ENCODE results near the gene CXCR5. TPM values are rescaled to one million over a fixed set of nuclear protein-coding genes. Genes with fewer than 3 reads are reported as not detected.

CXCR5 gene
- total RNA-seq, 1 donor from 2014 or later = 0.59 TPM

- intact Hi-C loops (cut with micrococcal nuclease) = loop anchor here (1.0 kb wide), 1 partner anchor 10 kb away; no protein-coding TSS in a partner anchor
Observed at GRCh38 chr11:118923721-118924587, 40.3 kb downstream of the CXCR5 start.

- intact Hi-C loops (cut with micrococcal nuclease) = loop anchor here (1.0 to 5.0 kb wide), 4 partner anchors 11 to 488 kb away; partner anchors contain the start of genes DPAGT1 and KMT2A
Observed at GRCh38 chr11:118924591-118925585, 41.2 kb downstream of the CXCR5 start.

GRCh38 chr11:118927554-118928100 is 43.9 kb downstream of the CXCR5 start:
- intact Hi-C loops (cut with micrococcal nuclease) = loop anchor here (1.0 to 5.0 kb wide), 12 partner anchors 20 to 569 kb away; partner anchors contain the start of genes CENATAC, DPAGT1, HINFP and HYOU1

DNA sequence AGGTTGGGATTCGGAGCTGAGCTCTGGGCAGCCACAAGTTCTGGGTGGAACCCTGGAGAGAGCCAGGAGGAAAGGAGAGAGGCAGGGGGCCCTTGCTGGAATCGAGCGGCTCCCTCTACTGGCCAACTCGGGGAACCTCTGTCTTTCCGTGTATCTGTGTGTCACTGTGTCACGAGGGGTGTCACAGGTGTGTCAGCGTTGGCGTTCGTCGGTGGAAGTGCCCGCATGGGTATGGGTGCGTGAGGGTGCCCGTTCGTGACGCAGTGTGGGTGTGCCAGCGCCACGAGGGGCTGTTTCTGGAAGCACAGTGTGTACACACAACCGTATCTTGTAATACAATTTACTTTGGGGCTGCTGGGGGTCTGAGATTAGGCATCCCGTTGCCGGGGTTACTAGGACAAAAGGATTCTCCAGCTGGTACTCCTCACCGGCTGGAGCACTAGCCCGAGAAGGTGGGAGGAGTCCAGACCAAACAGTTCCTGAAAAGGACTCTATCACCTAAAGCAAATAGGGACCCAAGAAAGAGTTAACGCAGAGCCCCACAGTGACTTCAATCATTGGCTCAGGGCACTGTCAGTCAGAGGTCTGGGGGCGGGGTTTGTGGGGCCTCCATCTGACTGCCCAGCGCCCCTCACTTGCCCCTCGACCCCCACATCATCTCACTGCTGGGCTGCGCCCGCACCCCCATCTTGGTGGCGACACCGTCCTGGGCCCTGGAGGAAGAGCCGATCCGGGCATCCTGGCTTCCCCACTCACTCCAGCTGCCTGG is 44.6 kb downstream of the CXCR5 start:
- intact Hi-C loops (cut with micrococcal nuclease) = loop anchor here (1.0 to 5.0 kb wide), 12 partner anchors 21 to 569 kb away; partner anchors contain the start of genes CENATAC, DPAGT1, HINFP and HYOU1

DNA sequence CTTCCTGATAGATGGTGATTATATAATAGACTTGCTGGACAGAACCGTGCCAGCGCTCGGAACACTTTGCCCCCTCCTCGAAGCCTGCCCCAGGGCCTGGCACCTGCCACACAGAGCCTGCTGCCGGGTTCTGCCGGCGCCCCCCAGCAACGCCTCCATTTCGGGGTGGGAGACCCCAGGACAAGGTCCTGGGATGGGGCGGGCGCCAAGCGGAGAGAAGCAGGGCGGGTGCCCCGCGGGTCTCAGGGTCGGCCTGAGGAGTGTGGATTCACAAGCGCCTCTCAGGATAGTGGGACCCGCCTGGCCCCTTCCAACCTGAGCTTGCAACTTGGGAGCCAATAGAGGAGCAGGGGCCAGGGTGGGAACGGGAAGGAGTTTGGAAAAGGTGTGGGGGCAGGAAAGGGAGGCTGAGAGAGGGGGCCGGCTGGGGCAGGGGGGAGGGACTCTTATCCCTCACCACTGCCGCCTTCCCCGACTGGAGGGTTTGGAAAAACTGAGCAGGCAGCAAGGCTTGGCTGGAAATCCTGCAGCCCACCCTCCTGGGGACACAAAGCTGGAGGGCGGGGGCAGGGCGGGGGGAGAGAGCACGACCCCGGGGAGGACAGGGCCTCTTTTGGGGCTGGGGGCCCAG is 45.3 kb downstream of the CXCR5 start:
- intact Hi-C loops (cut with micrococcal nuclease) = loop anchor here (1.0 to 5.0 kb wide), 12 partner anchors 22 to 570 kb away; partner anchors contain the start of genes CENATAC, DPAGT1, HINFP and HYOU1

DNA sequence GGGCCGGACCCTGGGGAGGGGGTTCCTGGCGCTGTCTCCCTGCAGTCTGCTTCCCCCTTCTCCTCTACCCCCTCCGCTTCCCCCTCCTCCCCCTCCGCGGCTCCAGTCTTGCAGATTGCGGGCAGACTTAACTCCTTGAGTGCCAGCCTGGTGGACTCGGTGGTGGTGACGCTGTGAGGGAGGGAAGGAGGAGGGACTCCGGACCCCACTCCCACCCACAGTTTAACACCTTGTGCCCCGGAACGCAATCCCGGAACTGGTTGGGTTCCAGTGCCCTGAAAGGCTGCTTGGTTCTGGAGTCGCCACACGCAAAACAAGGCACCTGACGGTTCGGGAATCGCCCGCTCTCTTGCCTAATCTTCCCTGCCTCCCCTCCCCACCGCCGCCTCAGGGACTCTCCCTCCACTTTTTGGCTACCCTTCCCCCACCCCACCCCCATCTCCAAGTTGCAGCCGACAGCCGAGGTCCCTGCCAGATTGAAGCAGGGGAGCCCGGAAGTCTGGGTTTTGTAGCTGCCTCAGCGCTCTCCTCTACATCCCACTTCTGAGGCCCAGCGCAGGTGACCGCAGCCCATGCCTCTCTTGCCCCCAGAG is 45.9 kb downstream of the CXCR5 start:
- intact Hi-C loops (cut with micrococcal nuclease) = loop anchor here (1.0 to 5.0 kb wide), 12 partner anchors 11 to 571 kb away; partner anchors contain the start of genes DPAGT1, HYOU1, KMT2A and UBE4A

DNA sequence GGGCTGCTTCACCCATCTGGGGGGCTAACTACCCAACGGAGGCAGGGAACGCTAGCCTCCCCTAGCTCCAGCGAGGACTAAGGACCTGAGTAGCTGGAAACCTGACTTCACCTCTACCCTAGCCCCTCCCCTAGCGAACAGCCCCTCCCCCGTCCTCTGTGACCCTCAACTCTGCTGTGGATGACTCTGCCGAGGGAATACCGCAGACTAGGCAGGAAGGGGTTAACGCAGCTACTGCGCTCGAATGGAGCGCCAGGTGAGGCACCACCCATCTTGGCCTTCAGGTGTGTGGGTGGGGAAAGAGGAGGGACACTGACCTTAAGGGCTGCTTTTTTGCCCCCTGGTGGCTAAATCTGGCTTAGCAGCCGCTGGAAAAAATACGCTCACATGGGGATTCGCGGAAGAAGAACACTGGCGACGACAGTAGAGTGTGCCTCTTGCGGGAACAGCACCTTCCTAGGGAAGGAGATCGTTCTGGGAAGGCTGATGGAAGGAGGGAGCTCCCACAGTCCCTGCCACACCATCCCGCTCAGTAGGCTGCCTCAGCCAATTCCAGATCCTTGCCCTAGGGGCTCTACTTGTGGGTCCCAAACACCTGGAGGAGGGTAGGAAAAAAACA is 46.5 kb downstream of the CXCR5 start:
- intact Hi-C loops (cut with micrococcal nuclease) = loop anchor here (1.0 kb wide), 6 partner anchors 10 to 240 kb away; partner anchors contain the start of gene UPK2

- intact Hi-C loops (cut with micrococcal nuclease) = no loop called here
Observed at GRCh38 chr11:118931571-118931970, 47.9 kb downstream of the CXCR5 start.

DNA sequence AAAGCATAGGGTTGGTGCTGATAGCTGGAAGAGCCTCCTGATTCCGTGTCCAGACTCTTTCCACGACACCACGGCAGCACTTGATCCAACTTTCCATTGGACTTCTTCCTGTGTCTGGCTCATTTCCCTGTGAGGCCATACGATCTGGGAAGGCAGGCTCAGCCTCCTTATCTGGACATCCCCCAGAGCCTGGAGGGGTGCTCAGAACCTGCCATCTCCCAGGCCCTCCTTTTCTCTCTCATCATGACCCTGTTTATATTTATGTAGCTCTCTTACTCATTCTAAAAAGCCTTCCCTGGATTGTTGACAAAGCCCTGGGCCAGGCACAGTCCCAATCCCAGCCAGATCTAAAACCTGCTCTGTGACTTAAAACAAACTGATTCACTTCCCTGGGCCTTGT is 49.8 kb downstream of the CXCR5 start:
- intact Hi-C loops (cut with micrococcal nuclease) = no loop called here

DNA sequence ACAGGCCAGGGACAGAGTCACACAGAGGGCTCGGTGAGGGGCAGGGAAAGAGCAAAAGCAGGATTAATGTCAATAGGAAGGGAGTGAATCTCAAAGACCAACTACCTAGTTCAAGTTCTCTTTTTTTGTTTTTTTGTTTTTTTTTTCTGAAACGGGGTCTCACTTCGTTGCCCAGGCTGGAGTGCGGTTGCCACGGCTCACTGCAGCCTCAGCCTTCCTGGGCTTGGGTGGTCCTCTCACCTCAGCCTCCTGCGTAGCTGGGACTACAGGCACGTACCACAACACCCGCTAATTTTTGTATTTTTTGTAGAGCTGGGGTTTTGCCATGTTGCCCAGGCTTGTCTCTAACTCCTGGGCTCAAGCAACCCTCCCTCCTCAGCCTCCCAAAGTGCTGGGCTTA is 51.7 kb downstream of the CXCR5 start:
- intact Hi-C loops (cut with micrococcal nuclease) = no loop called here

DNA sequence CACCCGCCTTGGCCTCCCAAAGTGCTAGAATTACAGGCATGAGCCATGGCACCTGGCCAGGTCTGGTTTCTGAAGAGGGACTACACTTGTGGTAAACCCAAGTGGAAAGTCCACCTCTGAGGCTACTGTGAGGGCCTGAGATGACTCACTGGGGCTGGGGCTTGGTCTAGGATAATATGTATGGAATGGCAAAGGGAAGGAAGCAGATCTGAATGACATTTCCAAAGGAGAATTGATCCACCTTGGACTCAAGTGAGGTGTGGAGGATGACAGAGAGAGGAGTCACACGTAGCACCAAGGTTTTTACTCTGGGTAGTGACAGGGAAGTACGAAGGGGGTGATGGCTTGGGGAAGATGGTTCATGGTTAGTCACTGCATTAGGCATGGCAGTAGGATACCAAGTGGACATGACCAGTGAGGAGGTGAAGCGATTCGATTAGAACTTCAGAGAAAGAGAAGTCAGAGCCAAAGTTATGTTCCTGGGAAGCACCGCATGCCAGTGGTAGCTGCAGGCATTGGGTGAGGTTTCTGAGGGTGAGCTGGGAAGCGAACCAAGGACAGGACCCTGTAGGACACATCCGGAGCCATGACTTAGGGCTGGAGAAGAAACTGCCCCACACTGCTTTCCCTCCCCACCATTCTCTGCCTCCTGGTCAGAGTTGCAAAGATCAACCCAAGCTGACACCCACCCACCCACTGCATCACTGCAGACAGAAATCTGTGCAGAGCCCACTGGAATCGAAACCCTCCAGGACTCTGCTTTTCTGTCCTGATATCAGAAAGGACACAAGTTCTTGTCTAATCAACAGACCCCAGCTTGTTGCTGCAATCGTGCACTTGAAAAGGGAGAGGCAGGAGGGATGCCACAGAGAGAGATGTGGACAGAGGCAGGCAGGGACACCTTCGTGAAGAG is 55.1 kb downstream of the CXCR5 start:
- intact Hi-C loops (cut with micrococcal nuclease) = no loop called here

DNA sequence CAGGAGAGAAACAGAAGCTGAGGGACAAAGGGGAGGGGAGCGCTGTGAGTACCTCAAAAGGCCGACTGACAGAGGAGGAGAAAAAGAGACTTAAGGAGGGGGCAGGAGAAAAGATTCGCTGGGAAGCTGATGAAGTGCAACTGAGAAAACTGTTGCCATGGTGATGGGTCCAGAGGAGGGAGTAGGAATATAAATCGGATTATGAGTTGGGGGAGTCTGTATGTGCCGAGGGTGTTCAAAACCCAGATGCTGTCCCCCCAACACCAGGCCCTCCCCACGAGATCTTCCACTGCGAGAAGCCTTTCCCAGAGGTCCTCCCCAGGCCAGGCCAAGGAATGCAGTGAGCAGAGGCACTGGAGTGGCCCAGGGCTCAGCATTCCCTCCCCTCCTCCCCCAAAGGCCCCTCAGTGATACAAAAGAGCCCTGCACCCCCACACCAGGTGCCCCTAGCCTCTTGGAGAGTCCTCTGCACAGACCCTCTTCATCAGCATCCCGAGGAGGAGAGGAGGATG is 55.8 kb downstream of the CXCR5 start:
- intact Hi-C loops (cut with micrococcal nuclease) = no loop called here

DNA sequence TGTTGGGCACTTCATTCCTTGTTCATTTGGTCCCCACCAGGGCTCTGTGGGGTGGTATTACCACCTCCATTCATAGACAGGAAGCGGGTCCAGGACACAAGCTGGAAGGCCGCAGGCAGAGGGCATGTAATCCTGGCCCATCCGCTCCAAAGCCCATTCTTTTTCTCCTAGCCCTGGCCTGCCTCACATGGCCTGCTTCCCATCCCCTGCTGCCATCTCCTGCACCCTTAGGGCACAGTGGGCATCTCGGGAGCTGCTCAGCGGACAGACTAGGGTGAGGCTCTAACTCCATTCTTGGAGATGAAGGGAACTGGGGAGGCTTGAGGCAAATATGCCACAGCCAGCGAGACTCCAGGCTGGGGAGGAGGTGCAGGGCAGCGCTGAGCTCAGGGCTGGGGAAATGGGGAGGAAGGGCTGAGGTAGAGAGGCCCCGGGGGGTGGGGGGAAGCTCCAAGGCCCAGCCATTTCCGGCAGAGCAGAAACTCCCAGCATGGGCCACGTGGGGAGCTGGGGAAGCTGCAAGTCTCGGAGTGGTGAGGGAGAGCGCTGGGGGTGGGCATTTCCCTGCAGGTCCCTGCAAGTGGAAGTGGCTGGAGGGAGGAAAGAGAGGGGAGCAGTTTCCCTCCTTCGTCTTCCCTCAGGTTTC is 56.4 kb downstream of the CXCR5 start:
- intact Hi-C loops (cut with micrococcal nuclease) = loop anchor here (1.0 kb wide), 1 partner anchor 10 kb away; no protein-coding TSS in a partner anchor

- intact Hi-C loops (cut with micrococcal nuclease) = no loop called here
Observed at GRCh38 chr11:118947091-118947490, 63.4 kb downstream of the CXCR5 start.
